IMR-90 (cell line): ENCODE data around the gene SERPINA12.

Source experiments
- CHD1 ChIP-seq: IDR thresholded peaks from 2 replicates; pipeline ENCODE4 v1.6.1; 2012; ENCODE audit warnings: low read depth, low read length, improper control_type of control experiment
- CTCF ChIP-seq: conservative IDR thresholded peaks from 2 replicates; pipeline ENCODE4 v1.5.1; 2012; ENCODE audit warnings: mild to moderate bottlenecking, low read depth, low read length, improper control_type of control experiment

GRCh38 chr14:94541234-94541975 lies 32.1 kb upstream of the SERPINA12 start:
- TF ChIP-seq CTCF = no peak
- no peak for TF ChIP-seq CHD1
